Right ventricle myocardium superior (tissue), 1 donor: ENCODE data around the gene KHNYN. TPM values are rescaled to one million over a fixed set of nuclear protein-coding genes. Genes with fewer than 3 reads are reported as not detected.

Source experiments
- ATAC-seq: fragments of 200-7000 bp; cut with Tn5 transposase; one replicate; pipeline ENCODE4 v1.9.1; 2020; ENCODE audit warnings: mild to moderate bottlenecking; ENCODE audit not compliant: poor library complexity
- DNase-seq: peaks from one replicate; pipeline ENCODE4 v3.0.0-alpha.2; 2020
- intact Hi-C: fragments of 100-400 bp; cut with DNase I; formaldehyde crosslinking; loops from one replicate; pipeline ENCODE4 v1.11.2; 2022
- total RNA-seq: library from RNA; stranded (reverse); fragmentation: NEBNext Ultra II Directional; extraction: Animal tissue kit (Norgen Biotek cat#: 25700); gene quantifications from one replicate; pipeline ENCODE4 v1.2.1, GENCODE V29; 2021
- donor health status: DM: no; HTN: yes; CAD: no; lungs with severe emphysema.

The KHNYN gene
- total RNA-seq, 1 donor from 2014 or later, result 22.5 TPM

DNA sequence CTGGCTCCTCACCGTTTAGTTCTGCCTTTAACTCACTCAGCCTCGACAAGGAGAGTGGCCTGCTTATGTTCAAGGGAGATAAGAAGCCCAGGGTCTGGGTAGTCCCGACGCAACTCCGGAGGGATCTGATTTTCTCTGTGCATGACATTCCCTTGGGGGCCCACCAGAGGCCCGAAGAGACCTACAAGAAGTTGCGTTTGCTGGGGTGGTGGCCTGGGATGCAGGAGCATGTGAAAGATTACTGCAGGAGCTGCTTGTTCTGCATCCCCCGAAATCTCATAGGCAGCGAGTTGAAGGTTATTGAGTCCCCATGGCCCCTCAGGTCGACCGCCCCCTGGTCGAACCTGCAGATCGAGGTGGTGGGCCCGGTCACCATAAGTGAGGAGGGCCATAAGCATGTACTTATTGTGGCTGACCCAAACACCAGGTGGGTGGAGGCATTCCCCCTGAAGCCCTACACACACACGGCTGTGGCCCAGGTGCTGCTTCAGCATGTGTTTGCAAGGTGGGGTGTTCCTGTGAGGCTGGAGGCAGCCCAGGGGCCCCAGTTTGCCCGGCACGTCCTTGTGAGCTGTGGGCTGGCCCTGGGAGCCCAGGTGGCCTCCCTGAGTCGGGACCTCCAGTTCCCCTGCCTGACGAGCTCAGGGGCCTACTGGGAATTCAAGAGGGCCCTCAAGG lies 13.4 kb upstream of the KHNYN start:
- intact Hi-C loops, result no loop called here
- ATAC-seq (no peak), DNase-seq (no peak)

DNA sequence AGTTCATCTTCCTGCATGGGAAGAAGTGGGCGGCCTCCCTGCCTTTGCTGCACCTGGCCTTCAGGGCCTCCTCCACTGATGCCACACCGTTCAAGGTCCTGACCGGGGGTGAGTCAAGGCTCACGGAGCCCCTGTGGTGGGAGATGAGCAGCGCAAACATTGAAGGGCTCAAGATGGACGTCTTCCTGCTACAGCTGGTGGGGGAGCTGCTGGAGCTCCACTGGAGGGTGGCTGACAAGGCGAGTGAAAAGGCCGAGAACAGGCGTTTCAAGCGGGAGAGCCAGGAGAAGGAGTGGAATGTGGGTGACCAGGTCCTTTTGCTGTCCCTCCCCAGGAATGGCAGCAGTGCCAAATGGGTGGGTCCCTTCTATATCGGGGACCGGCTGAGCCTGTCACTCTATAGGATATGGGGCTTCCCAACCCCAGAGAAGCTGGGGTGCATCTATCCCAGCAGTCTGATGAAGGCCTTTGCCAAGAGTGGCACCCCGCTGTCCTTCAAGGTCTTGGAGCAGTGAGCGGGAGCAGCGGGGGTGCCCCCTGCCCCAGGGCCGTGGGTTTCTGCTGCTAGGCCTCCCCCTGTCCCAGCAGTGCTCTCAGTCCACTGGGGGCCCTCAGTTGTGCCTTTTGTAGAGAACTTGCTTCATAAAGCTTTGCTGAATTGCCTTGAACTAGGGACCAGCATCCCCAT lies 12.7 kb upstream of the KHNYN start:
- DNase-seq (no peak), ATAC-seq (peak; percentile 9)
- intact Hi-C loops, result no loop called here

DNA sequence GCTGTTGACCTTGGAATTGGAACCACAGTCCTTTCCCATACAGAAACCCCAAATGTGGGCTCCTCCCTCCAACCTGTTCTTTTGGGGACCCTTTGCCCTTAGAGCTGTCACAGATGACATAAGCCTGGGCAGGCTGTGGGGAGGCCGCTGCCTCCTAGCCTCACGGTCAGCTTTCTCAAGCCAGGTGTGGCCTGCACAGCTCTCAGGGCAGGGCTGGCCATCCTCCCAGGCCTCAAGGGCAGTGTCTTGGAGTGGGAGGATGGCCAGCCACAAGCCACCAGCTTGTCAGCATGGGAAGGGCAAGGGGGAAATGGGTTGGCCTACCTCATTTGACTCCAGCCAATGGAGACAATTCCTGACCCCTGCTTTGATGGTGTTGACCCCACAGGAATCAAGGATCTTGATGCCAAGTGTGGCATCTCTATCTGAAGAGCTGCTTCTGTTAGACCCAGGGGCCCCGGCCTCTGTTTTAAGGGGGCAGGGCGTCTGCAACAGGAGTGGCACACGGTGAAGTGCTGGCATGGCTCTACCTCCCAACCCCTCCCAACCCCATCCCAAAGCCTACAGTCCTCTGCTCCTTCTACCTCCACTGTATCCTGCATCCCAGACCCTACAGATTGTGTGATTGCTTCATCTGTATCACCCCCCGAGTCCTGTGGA lies 11.8 kb upstream of the KHNYN start:
- DNase-seq (no peak), ATAC-seq (peak; percentile 22)
- intact Hi-C loops, result no loop called here

DNA sequence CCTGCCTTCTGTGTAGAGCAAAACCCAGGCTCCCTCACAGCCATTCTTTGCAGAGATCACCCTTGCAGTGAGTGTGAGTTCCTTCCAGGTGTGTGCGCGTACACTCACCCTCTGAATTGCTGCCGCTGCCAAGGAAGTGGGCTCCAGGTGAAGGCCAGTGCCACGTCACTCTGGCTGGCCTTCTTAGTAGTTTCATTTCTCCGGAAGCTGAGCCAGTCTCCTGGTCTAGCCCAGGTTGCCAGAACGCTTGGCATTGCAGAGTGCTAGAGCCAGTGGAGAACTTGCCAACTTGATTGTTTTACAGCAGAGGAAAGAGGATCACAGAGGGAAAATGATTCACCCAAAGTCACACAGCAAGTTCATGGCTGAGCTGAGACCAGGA lies 11.3 kb upstream of the KHNYN start:
- ATAC-seq (peak; percentile 23), DNase-seq (no peak)
- intact Hi-C loops, result no loop called here

DNA sequence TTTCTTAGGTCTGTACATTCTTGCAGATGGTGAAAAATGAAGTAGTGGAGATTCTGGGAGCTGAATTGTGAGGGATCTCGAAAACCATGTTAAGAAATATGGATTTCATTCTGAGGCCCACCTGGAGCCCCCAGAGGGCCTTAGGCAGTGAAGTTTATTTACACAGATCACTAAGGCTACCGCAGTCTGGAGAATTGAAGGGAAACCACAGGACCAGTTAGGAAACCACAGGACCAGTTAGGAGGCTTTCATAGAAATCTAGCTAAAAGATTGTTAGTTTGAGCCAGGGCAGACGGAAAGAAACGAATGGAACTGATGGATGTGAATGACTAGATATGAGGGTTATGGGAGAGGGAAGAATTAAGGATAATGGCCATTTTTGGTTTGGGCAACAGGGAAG lies 7.5 kb upstream of the KHNYN start:
- intact Hi-C loops, result no loop called here

DNA sequence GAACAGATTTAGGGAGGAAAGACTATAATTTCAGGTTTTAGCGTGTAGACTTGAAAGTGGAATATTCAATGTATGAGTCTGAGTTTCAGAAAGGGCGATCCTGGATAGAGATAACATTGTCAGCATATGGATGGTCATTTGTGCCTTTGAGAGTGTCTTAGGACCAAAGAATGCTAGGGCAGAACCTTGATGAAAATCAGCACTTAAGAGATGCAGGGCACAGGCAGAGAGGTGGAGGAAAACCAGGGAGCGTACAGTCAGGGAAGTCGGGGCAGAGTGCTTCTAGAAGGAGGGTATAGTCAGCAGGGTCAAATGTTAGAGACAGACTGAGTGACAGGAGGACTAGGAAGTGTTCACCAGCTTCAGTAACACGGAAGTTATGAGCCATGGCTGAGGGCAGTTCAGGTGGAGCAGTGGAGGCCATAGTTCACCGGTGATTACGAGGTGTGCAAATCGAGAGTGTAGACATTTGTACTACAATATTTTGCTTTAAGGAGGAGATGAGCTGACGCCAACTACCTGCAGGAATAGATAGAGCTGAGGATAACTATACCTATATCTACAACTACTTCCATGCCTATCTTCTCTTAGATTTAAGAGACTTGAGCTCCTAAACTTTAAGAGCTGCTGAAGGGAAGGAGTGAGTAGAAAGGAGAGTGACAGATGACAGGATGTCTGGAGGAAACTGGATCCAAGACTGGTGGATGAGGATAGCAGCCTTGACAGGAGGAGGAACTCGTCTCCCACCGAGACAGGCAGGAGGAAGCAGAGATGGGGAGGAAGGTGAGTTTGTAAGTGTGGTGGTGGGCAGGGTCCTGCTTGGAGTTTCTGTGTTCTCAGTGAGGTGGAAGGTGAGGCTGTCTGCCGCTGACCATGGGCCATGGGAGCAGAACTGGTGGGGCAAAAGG lies 6.8 kb upstream of the KHNYN start:
- ATAC-seq (no peak), DNase-seq (no peak)
- intact Hi-C loops, result no loop called here

More for the DNA sequence above, 7.5 kb upstream of the KHNYN start:
- DNase-seq (no peak), ATAC-seq (no peak)

DNA sequence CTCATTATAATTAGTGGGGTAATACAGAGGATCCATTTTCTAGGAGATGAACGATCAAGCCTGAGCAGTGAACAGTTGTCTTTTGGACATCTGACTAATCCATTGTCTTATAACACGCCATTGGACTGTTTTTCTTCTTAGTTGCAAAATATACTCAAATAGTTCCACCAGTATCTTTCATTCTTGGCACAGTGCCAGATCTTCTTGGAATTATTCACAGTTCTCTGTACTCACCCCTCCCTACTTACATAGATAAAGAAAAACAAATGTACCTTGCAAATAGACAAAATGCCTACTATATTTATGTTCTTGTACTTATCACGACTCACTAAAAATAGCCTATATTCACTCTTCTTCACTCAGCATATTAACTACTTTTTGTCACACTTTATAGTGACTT lies 4.0 kb upstream of the KHNYN start:
- no peak for DNase-seq
- intact Hi-C loops, result no loop called here
- ATAC-seq, result peak; percentile 12

DNA sequence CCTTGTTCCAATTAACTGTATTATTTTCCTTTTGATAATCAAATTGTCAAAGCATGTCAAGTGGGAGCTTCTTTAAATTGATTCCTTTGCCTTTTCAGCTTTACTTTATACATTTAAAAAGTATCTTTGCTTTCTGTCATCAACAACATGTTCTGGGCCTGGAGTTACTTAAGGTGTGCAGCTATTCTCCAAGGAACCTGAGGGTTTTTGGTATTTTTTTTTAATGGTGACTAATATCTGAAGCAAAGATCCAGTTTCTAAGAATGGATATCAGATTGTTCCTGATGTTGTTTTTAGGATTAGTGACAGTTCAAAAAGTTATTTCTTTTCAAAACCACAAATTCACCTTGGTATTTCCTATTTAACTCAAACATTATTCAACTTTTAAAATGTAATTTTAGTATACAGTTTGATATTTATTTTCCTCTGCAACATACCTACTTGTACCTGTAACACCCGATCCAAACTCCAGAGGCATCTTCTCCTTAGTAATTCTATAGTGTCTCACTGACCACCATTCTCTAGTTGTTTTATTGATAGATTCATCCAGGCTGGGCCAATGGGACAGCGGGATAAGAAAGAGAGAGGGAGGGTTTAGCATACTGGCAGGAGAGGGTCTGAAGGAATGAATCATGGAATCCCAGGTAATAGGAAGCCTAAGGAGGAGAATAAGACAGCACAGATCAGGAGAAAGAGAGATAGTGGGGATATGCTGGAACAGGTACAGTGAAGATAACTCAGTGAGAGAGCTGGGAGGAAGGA lies 3.4 kb upstream of the KHNYN start:
- no peak for DNase-seq
- ATAC-seq, result no peak
- intact Hi-C loops, result no loop called here

DNA sequence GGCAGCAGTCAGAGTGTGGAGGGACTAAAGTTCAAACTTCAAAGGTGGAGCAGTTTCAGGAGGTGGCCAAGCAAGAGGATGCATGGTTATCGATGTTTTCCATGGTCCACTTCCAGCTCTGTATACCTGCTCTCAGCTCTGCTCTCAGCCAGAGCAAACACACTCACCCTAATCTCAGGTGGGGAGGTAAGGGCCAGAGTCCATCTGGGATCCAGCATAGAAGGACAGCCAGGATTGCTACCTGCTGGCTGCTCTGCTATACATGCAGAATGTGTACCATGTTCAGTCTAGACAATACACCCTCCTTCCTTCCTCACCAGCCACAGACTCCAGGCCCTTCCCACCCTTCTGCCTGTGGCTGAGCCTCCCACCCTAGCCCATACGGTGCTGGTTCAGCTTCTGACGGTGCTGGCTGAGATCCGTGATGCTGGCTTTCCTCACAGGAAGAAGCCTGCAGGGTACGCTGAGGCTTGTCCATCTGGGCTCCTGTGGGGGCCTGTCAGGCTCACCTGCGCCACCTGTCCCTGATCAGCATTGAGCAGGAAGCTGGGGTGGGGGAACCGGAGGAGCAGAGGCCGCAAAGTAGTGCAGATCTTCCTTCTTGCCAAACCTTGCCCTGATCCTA lies 2.7 kb upstream of the KHNYN start:
- intact Hi-C loops, result no loop called here
- DNase-seq, result no peak
- ATAC-seq, result no peak

DNA sequence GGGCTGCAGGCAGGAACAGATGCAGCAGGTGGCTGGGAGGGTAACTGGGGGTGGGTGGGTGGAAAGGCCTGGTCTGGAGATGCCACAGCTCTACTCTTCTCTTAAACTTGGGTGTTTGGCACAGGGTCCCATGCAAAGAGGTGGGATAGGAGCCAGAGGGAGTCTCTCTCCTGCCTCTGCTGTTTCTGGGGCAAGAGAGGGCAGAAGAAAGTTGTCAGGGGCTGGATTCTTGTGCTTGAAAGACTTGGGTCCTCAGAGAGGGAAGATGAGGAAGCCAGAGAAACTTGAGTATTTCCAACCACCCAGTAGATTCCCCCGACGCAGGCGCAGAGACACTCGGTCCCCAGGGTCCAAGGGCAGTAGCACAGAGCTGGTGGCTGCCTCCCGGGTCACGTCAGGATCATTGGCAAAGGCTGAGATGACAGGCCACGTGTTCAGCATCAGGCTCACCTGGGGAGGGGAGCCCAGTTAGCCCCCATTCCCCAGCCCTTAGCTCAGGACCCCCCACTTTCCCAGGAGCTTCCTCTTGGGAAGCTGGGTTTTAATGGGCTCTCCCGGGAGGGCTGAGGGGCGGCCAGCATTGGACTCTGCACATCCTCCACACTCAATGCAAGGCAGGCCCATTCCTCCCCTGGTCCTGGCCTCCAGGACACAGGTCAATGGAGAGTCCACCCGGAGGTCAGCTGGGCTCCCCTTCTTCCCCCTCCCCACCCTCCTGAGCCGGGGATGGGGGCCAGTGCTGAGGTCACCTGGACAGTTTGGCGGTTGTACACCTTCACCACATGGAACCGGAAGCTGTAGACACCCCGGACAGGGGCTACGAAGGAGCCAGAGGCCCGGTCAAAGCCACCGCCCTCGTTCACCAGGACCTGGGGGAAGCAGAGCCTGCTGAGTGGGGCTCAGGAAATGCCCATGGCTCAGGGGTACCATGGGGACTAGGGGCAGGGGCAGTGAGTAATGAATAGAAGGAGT lies 1.9 kb upstream of the KHNYN start:
- intact Hi-C loops, result no loop called here
- ATAC-seq, result no peak
- DNase-seq, result no peak

DNA sequence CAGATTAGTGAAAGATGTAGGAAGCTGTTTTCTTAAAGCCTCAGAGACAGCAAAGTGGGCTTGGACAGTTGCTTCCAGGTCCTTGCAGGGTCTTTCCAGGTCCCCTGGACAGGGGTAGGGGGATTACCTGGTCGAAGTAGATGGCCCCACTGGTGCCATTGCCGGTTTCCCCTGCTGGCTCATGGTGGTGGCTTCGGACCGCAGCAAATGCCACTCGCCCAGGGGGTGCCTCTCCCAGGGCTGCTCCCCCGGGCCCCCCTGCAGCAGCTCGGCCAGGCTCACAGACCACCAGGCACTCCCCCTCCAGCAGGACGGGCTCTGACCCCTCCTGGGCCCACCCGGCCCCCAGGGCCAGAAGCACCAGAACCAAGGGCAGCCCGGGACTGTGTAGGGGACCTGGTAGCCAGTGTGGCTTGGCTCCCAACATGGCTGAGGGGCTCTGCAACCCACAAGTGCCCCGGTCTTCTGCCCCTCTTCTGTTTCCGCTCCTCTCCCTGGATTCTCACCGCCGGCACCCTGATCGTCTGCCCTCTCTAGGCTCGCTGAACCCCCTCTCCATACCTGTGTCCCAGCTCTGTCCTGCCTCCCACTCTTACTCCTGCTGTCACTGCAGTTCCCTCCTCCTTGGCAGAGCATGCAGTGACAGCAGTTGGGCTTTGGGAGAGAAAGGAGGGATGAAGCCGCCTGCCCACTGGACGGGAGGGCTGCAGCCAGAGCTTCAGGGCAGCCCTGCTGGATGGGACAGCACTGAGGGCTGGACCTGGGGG lies 943 bp upstream of the KHNYN start:
- DNase-seq (no peak), ATAC-seq (no peak)
- intact Hi-C loops, result no loop called here

DNA sequence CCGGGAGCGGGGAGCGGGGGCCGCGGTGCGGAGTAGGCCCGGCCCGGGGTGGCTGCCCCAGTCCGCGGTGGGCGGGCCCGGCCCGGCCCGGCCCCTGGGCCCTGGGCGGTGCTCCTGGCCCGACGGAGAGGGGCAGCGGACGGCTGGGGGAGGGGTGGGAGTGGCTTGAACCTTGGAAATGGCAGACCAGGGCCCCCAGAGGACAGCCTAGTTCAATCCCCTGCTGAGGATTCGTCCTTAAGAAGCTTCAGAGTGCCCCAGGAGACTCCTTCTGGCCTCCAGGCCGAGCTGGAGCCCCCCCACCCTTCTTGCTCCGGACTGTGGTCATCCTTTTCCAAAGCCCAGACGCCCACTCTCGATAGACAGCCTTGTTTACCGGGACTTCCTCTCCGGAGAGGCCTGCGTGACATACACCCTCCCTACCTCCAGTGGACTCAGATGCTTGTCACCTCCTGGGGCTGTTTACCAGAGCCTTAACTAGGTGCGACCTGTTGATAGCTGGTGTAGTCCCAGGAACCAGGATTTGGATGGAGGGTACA lies 458 bp downstream of the KHNYN start:
- ATAC-seq, result peak; percentile 88
- intact Hi-C loops, result loop anchor here (5.0 kb wide), 1 partner anchor 63 kb away; the partner anchor contains the start of gene NFATC4

DNA sequence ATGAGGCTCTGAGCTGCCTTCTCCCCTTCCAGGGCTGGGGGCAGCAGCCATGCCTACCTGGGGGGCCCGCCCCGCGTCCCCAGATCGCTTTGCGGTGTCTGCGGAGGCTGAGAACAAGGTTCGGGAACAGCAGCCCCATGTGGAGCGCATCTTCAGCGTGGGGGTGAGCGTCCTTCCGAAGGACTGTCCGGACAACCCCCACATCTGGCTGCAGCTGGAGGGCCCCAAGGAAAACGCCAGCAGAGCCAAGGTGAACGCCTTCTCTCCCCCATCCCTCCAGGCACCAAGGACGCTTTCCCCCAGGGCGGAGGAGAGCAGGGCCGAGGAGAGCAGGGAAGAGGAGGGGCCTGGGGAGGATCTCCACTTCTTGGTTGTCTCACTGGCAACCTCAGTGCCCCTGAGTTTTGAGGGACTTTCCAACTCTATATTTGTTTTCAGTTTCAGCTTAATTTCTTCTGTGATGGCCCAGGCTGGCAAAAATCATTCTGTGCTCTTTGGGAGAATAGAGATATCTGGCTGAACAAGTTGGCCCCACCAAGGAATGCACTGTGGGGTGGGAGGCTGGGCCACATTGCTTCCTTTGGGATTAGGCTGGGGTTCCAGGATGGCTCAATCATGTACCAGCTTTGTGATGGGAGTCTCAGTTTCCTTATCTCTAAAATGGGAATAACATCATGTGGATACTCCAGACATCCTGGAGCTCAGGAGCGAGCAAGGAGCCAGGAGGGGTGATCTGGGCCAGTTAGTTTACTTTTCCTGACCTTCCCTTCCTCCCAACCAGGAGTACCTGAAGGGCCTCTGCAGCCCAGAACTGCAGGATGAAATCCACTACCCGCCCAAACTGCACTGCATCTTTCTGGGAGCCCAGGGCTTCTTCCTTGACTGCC lies 1.2 kb downstream of the KHNYN start:
- ATAC-seq, result peak; percentile 18
- DNase-seq, result no peak
- intact Hi-C loops, result loop anchor here (5.0 kb wide), 1 partner anchor 64 kb away; the partner anchor contains the start of gene NFATC4

More for the DNA sequence above, 458 bp downstream of the KHNYN start:
- DNase-seq, result peak; percentile 92

DNA sequence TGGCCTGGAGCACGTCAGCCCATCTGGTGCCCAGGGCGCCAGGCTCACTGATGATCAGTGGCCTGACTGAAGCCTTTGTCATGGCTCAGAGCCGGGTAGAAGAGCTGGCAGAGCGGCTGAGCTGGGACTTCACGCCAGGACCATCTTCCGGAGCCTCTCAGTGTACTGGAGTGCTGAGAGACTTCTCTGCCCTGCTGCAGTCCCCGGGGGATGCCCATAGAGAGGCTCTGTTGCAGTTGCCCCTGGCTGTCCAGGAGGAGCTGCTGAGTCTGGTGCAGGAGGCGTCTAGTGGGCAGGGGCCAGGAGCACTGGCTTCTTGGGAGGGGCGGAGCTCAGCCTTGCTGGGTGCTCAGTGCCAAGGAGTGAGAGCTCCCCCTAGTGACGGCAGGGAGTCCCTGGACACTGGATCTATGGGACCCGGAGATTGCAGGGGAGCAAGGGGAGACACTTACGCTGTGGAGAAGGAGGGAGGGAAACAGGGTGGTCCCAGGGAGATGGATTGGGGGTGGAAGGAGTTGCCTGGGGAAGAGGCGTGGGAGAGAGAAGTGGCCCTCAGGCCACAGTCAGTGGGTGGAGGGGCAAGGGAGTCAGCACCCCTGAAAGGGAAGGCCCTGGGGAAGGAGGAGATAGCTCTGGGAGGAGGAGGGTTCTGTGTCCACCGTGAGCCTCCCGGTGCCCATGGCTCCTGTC lies 2.0 kb downstream of the KHNYN start:
- peak; percentile 67 for ATAC-seq
- DNase-seq, result peak; percentile 92
- intact Hi-C loops, result loop anchor here (5.0 kb wide), 1 partner anchor 64 kb away; the partner anchor contains the start of gene NFATC4
